Activated CD4-positive, alpha-beta T cell treated with anti-CD3 and anti-CD28 coated beads, Interleukin-2, Interleukin-4, amounts not matched to agents 100 ng/mL and 50 ng/mL, durations not matched to agents 16 hours and 8 hours (primary cell): ENCODE measurements around the gene TASP1.
"Not testable (repeated sequence)": the region's sequence is repeated elsewhere in the genome, so short reads cannot be mapped to it uniquely, and the experiment has no call there.

ENCODE experiments used
- DNase-seq: peaks from one replicate; pipeline ENCODE4 v3.0.0-alpha.2; 2020; ENCODE audit warnings: low spot score

The TASP1 gene, protein sequence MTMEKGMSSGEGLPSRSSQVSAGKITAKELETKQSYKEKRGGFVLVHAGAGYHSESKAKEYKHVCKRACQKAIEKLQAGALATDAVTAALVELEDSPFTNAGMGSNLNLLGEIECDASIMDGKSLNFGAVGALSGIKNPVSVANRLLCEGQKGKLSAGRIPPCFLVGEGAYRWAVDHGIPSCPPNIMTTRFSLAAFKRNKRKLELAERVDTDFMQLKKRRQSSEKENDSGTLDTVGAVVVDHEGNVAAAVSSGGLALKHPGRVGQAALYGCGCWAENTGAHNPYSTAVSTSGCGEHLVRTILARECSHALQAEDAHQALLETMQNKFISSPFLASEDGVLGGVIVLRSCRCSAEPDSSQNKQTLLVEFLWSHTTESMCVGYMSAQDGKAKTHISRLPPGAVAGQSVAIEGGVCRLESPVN

DNA sequence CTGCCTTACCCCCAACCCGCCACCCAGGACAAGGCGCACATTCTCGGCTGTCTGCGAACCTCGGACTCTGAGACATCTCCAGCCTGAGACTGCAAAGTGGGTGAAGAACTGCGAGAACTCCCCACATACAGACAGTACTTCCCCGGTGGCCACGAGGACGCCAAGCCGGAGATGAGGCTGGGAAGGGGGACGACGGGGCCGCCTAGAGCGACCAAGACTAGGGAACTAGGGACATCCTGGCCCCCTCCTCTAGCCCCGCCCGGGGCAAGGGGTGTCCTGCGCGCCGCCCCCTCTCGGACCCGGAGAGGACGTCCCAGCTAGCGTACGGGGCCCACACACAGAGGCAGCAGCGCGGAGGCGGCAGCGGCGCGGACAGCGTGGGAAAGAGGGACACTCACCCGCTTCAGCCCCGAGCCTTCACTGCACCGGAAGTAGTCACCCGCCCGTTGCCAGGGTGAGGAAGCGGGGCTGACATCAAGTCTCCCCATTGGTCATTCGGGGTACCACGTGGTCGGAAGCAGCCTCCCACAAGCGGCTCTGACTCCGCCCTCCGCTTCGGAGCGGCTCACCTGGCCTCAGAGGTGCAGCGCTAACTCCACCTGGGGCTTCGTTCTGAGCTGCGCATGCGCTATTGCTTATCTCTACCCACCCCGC lies at the start of gene TASP1:
TASP1 (minus strand) TSS at position 437 of the 654 bp plus-strand sequence. CDS start 8,854 bp downstream, outside the sequence.
- peak; percentile 95 for DNase-seq

DNA sequence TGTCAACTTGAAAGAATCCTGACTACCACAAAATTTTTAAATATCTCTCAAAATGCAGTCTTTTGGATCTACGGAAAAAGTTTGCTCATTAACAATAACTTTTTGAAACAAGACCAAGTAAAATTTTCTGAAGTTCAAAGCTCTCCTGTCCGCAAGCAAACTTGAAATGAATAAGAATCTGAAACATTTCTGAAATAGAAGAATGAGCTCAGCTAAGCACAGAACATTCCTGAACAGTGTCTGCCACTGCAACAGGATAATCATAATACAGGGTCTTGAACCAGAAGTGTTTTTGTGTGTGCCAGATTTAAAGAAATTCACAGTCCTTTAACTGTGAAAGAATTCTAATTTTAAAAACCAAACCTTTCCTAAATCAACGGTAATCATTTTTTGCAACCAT lies 49.1 kb upstream of the TASP1 start:
- no peak for DNase-seq

DNA sequence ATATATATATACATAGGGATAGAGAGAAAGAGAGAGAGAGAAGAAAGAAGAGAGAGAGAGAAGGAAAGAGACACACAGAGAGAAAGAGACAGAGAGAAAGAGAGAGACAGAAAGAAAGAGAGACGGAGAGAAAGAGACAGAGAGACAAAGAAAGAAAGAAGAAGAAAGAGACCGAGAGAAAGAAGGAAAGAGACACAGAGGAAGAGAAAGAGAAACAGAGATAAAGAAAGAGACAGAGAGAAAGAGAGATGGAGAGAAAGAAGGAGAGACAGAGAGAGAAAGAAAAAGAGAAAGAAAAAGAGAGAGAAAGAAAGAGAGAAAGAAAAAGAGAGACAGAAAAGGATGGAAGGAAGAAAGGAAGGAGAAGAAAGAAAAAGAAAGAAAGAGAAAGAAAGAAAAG lies 46.9 kb upstream of the TASP1 start:
- no peak for DNase-seq

DNA sequence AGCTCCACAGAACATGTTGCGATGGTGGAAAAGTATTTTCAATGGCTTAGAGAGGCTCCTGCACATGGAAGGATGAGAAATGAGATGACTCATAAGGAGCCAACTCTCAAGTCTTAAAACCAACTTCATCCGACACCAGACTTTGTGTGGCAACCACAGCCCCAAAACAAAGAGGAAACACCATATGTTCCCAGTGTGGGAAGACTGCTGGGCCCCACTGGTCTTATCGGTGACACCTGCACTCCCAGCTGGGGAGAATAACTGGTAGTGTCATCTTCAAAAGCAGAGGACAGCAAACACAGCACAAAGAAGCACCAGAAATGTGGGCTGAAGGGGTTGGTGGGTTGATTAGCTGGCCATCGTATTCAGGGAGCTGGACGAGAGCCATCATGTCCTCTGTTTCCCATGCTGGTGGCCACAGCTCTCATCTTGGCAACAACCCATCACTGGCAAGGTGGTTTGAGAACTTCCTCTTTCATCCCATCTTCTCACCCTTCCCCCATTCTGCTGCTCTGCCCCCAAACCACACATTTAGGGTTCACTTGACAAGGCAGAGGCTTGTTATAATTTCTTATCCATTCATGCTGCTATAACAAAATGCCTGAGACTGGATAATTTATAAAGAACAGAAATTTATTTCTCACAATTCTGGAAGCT lies 46.0 kb upstream of the TASP1 start:
- peak; percentile 8 for DNase-seq

DNA sequence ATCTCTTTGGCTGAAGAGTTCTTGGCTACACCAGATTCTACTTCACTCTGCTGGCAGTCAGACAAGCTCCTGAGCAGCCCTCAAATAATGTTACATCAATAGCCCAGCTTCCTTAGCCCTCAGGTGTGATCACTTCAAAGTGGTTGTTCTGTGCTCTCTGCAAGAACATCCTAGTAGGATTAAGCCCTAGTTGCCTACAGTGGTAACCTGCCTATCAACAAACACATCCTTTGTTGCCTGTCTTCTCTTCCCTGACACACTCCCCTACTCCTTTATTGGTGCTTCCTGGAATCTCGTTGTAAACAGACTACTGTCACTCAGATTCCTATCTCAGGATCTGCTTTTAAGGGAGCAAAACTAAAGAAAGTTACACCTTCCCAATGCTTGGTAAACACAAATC lies 45.1 kb upstream of the TASP1 start:
- no peak for DNase-seq

DNA sequence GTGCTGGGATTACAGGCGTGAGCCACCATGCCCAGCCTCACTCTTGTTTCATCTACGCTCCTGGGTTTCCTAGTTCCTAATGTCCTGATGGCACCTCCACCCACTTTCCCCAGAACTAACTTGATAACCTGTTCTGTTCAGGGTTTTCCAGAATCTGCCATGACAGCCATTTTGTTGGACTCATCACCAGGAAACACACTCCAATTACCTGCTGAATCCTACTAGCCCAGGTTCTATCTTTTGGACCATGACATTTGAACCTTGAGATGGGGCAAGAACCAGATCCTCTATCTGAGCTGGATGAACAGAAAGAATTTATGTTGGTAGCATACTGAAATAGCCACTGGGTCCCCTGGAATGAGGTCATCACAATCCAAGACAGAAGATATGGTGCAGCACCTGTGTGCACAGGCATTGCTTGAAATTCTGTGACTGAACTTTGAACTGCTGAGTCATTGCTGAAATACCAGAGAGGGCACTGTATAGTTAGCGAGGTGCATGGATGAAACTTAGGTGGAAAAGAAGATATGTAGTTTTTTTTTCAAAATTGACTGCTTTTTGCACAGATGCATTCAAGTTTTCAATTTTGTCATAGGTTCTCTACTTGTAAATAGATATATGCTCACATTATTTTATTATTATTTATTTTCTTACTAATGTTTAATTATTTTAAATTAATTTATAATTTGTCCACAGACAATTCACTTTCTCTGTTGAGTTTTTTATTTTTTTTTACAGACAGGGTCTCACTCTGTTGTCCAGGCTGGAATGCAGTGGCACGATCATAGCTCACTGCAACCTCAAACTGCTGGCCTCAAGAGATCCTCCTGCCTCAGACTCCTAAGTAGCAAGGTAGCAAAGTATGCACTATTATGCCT lies 42.8 kb upstream of the TASP1 start:
- DNase-seq, result peak; percentile 53

DNA sequence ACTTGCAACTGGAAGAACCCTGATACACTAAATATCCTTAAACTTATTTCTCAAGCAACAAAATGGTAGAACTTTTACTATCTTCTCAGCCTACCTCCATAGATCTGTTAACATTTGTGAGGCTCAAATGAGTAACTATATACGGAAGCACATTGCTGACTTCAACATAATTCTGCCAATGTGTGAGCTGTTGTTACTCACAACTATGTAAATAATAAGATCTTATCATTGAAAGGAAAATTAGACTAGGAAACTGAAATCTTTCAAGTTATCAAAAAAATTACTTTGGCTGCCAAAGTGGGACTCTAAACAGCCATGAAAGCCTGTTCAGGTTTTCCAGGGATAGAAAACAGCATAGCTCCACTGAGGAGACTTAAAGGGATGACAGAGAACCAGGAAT lies 40.2 kb upstream of the TASP1 start:
- no peak for DNase-seq

DNA sequence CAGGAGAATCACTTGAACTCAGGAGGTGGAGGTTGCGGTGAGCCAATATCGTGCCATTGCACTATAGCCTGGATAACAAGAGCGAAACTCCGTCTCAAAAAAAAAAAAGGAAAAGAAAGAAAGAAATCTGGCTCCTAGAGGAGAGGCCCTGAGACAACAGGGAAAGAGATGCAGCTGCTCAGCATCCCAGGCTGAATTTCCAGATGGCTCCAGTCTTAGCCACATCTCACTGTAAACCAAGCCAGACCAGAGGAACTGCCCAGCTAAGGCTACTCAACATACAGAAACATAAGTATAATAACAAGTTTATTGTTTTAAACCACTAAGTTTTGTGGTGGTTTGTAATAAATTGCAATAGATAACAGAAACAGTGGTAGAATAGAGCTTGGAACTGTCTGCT lies 38.5 kb upstream of the TASP1 start:
- DNase-seq, result no peak

DNA sequence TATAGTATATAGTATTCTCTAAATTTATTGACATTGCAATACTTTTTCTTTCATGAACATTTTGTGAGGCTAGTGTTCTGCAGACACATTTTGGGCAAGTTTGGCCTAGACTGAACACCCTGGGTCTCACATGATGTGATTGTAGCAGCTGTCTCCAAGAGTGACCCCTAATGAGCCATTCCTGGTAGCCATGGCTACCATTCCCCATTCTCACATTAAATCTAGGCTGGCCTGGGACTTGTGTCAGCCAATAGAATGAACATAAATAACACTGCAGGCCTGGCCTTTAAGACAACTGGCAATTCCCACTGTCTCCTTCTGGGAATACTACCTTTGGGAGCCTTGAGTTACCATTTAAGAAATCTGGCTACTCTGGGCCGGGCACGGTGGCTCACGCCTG lies 38.0 kb upstream of the TASP1 start:
- DNase-seq, result no peak

DNA sequence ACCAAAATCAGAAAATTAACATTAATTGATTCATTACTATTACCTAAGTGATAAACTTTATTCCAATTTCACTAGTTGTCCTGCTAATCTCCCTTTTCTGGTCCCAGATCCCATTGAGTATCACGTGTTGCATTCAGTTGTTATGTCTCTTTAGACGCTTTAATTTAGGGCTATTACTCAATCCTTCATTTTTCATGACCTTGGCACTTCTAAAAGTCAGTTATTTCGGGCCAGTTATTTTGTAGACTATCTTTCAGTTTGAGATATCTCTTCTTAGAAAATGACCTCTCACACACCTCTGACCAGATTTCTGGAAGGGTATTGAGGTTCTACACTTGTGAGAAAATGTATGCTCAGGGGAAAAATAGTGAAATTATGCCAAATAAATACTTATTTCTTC lies 34.0 kb upstream of the TASP1 start:
- no peak for DNase-seq

DNA sequence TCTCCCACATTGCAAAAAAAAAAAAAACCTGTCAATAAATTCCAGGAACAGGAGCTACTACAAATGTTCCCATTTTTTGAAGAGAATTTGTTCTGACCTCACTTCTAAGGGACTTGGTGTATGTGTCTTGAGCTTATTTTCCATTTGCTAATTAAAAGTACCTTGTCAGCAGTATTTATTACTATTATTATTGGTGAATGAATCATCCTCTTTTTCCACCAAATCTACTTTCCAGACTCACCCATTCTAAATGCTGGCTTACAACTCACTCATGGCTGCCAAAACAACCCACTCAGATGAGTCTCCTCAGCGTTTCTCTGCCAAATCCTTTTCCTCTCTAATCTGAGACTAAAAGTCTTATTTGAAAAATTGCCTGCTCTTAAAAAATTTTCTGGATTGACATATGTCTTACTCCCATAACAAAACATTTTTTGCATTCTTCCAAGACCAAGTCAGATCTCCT lies 33.2 kb upstream of the TASP1 start:
- no peak for DNase-seq

DNA sequence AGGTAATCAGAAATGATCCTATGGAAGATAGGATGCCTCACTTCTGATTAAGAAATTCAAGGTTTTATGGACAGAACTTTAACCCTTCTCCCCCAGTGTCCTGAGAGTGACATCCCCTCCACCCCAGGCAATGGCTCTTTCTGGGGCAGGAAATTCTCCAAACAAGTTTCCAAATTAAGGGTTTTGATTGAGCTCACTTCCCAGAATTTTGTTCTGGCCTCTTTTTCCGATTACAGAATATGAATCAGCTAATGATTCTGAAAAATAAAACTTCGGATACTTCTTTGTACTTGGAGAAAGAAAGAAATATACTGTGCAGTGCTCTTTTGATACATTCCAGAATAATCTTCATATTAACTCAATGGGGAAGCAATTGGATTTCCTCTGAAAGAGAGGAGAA lies 32.8 kb upstream of the TASP1 start:
- no peak for DNase-seq

DNA sequence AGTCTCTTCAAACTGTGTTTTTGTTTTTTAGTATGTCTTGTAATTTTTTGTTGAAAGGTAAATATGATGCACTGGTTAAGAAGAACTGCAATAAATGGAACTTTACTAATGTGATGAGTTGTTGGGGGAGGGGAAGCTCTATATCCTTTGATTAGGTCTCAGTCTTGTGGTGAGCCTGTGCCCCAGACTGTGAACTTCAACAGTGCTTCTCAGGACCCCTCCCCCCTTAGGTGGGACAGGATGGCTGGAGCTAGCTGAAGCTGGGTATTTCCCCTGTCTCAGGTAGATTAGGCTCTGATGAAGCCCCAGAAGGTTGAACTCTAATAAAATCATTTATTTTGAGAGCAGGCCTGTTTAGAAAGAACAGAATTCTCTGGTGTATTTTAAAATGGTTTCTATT lies 31.4 kb upstream of the TASP1 start:
- DNase-seq, result no peak

DNA sequence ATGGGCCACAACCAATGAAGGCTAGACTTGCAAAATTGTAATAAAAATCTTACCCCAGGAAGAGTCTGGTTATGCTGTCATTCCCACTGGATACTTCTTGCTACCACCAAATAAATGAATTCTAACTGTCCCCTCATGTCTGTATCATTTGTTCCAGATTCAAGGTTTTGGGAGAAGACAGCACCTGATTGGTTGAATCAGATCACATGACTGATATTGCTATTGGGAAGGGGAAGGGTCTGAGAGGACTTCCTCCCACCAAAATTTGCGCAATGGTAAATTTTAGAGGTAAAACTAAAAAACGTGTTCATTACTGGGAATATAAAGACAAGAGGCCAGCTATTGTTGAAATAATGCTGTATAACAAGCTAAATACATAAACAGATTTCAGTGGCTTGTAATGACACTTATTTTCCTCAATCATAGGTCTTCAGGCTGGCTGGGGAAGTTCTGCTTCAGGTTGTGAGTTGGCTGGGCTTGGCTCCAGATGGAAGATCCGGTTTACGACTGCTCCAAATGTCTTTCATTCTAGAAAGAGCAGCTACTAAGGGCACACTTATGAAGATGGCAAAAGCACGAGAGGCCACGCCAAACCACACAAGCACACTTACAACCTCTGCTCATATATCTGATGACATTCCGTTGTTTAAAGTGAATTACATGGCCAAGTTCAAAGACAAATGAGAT lies 27.1 kb upstream of the TASP1 start:
- no peak for DNase-seq

DNA sequence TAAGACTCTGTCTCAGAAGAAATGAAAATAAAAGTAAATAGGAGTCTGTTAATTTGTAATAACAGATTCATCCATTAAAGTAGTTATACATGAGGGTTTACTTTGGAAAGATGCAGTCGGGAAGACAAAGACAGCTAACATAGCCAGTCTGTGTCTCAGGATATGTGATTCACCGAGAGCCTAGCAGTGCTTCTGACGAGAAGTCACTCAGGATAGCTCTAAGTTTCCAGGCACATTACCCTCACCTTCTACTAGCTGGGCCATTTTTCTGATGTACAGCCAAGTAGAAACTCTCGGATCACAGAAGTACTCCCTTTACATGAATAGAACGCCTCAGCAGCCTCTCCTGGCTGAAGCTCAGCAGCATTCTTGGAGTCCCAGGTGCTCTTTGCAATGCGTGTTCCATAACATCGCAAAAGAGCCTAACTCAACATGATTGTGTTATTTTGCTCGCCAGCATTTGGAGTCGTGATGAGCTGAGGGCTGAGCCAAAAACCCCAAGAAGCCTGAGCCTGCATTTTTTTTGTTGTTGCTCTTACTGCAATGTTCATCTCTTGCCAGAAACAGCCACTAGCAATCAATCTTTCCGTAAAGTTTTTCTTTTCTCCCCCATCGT lies 22.4 kb upstream of the TASP1 start:
- no peak for DNase-seq

DNA sequence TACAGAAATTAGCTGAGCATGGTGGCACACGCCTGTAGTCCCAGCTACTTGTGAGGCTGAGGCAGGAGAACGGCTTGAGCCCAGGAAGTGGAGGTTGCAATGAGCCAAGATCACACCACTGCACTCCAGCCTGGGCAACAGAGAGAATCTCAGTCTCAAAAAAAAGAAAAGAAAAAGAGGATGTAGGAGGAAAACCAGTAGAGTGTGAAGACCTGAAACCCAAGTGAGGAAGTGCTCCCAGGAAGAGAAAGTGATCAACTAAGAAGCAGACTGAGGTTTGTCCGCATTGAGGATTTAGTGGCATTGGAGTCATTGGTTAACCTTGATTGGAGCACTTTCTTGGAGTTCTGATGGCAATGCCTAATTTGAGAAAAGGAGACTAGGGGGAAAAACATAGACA lies 20.6 kb upstream of the TASP1 start:
- no peak for DNase-seq

DNA sequence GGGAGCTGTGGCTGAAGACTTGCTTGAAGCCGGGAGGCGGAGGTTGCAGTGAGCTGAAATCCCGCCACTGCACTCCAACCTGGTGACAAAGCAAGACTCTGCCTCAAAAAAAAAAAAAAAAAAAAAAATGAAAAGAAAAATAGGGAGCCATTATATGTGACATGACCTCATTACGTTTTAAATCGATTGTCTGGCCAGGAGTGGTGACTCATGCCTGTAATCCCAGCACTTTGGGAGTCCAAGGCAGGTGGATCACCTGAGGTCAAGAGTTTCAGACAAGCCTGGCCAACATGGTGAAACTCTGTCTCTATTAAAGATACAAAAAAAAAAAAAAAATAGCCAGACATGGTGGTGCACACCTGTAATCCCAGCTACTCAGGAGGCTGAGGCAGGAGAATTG lies 19.3 kb upstream of the TASP1 start:
- DNase-seq, result not testable (repeated sequence)

DNA sequence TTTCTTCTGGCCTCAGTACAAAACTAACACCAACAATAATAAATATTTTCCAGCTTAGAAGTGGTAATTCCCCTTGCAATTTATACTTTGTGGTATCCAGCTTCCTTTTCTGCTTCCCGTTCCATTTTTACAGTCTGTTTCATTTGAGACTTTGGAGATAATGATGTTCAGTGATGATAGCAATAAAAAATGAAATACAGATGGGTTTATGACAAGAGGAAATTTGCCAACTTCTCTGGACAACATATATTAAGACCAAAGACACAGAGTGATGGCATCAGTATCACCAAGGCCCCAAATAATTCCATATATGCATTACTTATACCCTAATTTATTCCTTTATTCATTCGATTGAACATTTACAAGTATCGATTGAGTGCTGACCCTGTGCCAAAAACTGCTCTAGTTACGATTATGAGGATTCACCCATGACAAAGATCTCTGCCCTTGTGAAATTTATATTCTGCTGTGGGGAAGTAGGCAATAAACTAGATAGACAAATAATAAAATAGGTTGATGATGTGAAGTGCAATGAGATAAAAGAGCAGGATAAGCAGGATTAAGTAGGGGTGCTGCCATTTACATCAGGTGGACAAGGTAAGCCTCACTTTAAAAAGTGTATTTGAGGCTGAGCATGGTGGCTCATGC lies 18.1 kb upstream of the TASP1 start:
- no peak for DNase-seq

DNA sequence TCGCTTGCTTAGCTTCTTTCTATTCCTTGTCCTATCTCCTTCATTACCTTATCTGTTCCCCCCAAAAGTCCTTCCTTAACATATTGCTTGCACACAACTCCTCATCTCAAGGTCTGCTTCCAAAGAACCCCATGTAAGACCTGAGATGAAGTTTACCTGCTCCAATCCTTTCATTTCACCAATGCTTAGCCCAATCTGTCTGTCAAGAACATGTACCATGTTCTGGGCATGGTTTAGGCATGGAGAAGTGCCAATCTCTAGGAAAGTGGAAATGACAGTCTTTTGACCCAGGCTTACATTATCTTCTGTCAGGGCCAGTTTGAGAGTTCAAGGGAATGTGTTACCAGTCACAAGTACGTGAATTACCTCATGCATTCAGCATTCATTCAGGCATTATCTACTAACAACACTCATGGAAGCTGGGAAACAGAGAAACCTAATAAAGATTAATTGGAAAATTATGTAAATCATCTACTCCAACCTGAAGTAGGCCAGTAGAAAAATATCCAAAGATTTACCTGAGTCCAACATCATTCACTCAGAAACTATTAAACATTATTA lies 15.8 kb upstream of the TASP1 start:
- DNase-seq, result no peak

DNA sequence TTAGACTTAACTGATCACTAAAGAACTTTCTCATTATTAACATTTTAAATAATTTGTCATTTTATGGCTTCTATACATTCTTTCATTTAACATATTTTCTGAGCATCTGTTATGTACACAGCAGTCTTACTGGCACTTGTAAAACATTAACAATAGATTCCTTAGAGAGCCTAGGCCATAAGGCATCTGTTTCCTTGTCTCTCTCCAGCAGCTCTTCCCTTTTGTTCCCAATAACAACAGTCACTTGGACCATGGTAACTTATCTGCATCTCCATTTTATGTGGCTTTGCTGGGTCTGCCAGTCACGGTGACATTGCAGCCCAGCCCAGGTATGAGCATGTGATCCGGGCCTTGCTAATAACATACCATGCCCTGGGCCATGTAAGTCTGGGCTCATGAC lies 11.7 kb upstream of the TASP1 start:
- no peak for DNase-seq
